ENCODE measurements around the gene CENPF.

CENPF gene

GRCh38 chr1:214638997-214639396 lies 36.0 kb downstream of the CENPF start:
- no peak overlapping the region for H3K4me3 ChIP-seq (ENCODE audit: low read length)
- TF ChIP-seq CTCF (conservative IDR thresholded peaks at IDR 0.05; ENCODE audit: low read length): no peak
- DNase-seq (ENCODE audit: low read depth): no peak

GRCh38 chr1:214640431-214641213 lies 37.6 kb downstream of the CENPF start:
- peak; percentile 60 for DNase-seq (ENCODE audit: low read depth)
- no peak for TF ChIP-seq CTCF (conservative IDR thresholded peaks at IDR 0.05; ENCODE audit: low read length)
- no peak overlapping the region for H3K4me3 ChIP-seq (ENCODE audit: low read length)

GRCh38 chr1:214641214-214641895 lies 38.4 kb downstream of the CENPF start:
- no peak for DNase-seq (ENCODE audit: low read depth)
- no peak overlapping the region for H3K4me3 ChIP-seq (ENCODE audit: low read length)
- TF ChIP-seq CTCF (conservative IDR thresholded peaks at IDR 0.05; ENCODE audit: low read length): no peak

GRCh38 chr1:214643030-214643429 lies 40.0 kb downstream of the CENPF start:
- no peak for TF ChIP-seq CTCF (conservative IDR thresholded peaks at IDR 0.05; ENCODE audit: low read length)
- no peak overlapping the region for H3K4me3 ChIP-seq (ENCODE audit: low read length)
- DNase-seq (ENCODE audit: low read depth): no peak

GRCh38 chr1:214645712-214646111 lies 42.7 kb downstream of the CENPF start:
- H3K4me3 ChIP-seq (ENCODE audit: low read length): no peak overlapping the region
- no peak for DNase-seq (ENCODE audit: low read depth)
- TF ChIP-seq CTCF (conservative IDR thresholded peaks at IDR 0.05; ENCODE audit: low read length): no peak

- TF ChIP-seq CTCF (conservative IDR thresholded peaks at IDR 0.05; ENCODE audit: low read length): no peak
- H3K4me3 ChIP-seq (ENCODE audit: low read length): no peak overlapping the region
- DNase-seq (ENCODE audit: low read depth): no peak
Measured at GRCh38 chr1:214648801-214649200, 45.8 kb downstream of the CENPF start.

GRCh38 chr1:214649607-214650006 lies 46.6 kb downstream of the CENPF start:
- TF ChIP-seq CTCF (conservative IDR thresholded peaks at IDR 0.05; ENCODE audit: low read length): no peak
- no peak overlapping the region for H3K4me3 ChIP-seq (ENCODE audit: low read length)
- DNase-seq (ENCODE audit: low read depth): no peak
